HuH-7 (cell line): ENCODE measurements around the gene CSPG5.
A peak's percentile ranks its signal among the peaks of the same experiment; 100 is the strongest.

Experiments
- DNase-seq: peaks from one replicate; pipeline ENCODE4 v3.0.0; 2011; ENCODE audit warnings: low spot score

The CSPG5 gene

GRCh38 chr3:47588053-47588452 lies 9.4 kb upstream of the CSPG5 start:
- no peak for DNase-seq

- DNase-seq = no peak
Measured at GRCh38 chr3:47586746-47587145, 8.1 kb upstream of the CSPG5 start.

- no peak for DNase-seq
Measured at GRCh38 chr3:47583320-47584075, 4.8 kb upstream of the CSPG5 start.

DNA sequence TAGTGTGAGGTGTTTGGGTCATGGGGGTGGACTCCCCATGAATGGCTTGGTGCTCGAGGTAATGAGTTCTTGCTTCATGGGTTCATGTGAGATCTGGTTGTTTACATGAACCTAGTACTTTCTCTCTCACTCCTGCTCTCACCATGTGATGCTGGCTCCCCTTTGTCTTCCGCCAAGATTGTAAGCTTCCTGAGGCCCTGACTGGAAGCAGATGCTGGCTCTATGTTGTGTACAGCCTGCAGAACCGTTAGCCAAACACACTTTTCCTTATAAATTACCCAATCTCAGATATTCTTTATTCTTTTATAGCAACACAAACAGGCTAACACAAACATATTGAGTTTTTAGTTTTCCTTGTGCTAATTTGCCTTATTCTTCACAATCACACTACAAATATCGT lies 3.2 kb upstream of the CSPG5 start:
- no peak for DNase-seq

DNA sequence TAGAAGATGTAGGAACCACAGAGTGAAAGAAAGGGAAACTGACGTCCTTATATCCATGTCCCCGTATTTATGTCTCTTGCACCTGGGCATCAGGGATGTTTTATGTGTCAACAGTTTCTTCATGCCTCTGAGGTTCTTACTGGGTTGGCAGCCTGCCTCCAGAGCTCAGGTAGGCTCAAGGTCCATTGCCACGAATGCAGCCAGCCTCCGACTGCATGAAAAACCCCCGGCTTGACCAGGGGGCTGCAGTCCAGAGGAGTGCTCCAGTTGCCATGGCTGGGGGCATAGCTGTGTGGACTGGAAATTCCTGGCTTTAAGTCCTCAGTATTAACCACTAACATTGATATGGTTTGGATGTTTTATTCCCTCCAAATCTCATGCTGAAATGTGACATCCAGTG lies 2.8 kb upstream of the CSPG5 start:
- no peak for DNase-seq

- DNase-seq = no peak
Measured at GRCh38 chr3:47580481-47580880, 1.8 kb upstream of the CSPG5 start.

GRCh38 chr3:47579875-47580274 lies 1.2 kb upstream of the CSPG5 start:
- no peak for DNase-seq

- peak; percentile 84 for DNase-seq
Measured at GRCh38 chr3:47578119-47578632, 489 bp downstream of the CSPG5 start.

GRCh38 chr3:47577583-47578118 lies 1.0 kb downstream of the CSPG5 start:
- no peak for DNase-seq

DNA sequence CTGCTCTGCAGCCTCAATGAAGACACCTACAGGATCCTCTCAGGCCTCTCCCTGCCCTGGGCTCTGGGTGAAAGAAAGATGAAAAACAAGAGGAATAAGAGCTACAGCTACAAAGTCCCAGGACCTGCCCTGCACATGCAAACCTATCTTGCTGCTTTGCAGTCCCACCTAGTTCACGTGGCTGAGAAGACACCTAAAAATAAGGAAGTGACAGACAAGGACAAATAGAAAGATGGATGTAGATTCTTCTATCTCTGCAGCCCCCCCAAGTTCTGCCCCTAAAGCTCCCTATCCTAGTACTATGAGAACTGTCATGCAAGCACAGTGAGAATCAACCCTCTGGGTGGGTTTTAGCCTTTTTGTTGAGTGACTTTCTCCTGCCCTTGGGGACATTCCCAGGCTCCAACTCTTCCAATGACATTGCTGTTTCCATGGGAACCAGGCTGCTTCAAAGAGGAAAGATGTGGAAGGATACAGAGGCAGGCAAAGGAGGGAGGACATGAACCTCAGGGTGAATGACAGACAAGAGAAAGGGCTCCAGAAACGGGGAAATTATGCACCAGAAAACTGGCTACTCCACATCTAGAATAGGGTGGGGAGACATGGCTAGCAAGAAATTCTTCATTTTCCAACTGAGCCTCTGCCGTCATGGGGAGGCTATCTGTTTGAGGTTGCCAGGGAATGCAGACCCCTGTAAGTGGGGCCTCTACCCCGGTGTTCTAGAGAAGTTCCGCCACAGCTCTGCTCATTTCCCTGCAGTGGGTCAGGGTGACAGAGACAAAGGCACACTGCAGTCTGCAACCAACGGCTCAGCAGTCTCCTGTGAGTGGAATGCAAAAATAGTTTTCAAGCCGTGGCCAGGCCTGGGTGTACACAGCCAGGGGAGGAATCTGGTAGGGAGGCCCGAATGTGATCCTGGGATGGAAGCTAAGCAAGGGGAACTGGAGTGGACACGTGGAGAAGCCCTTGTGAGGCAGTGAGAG lies 5.2 kb downstream of the CSPG5 start:
- DNase-seq = no peak

GRCh38 chr3:47571391-47572175 lies 7.1 kb downstream of the CSPG5 start:
- no peak for DNase-seq

DNA sequence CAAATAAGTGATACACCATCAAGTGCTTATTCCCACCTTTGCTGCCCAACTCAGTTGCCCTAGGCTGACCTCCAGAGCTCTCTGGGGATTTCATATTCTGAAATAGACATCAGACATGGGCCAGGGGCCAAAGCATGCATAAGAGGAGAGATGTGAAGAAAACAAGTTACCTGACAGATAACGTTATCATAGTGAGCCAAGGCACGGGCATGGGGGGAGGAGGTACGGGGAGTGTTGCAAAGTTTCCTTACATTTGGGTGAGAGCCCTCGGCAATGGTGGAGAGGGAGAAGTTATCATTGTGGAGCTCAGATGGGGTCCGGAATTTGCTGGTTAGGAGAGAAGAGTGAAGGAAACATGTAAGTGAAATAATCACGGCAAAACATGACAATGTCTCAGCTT lies 9.8 kb downstream of the CSPG5 start:
- DNase-seq = no peak

GRCh38 chr3:47567149-47567548 lies 11.5 kb downstream of the CSPG5 start:
- no peak for DNase-seq

DNA sequence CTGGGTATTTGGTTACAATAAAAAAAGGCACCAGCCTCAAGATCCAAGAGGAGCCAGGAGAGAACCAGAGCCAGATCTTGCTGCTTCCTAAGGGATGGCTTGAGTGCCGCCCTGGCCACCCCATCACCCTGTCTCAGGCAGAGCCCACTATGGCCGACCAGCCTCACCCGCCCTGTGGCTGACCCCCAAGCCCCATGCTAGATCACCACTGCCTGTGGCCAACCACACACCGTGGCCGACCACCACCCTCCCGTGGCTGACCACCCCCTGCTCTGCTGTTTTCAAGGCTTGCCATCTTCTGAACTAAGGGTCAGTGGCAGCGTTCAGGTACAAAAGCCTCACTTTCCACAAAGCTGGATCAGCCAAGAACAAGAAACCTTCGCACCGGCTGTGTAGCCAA lies 12.0 kb downstream of the CSPG5 start:
- DNase-seq = no peak

DNA sequence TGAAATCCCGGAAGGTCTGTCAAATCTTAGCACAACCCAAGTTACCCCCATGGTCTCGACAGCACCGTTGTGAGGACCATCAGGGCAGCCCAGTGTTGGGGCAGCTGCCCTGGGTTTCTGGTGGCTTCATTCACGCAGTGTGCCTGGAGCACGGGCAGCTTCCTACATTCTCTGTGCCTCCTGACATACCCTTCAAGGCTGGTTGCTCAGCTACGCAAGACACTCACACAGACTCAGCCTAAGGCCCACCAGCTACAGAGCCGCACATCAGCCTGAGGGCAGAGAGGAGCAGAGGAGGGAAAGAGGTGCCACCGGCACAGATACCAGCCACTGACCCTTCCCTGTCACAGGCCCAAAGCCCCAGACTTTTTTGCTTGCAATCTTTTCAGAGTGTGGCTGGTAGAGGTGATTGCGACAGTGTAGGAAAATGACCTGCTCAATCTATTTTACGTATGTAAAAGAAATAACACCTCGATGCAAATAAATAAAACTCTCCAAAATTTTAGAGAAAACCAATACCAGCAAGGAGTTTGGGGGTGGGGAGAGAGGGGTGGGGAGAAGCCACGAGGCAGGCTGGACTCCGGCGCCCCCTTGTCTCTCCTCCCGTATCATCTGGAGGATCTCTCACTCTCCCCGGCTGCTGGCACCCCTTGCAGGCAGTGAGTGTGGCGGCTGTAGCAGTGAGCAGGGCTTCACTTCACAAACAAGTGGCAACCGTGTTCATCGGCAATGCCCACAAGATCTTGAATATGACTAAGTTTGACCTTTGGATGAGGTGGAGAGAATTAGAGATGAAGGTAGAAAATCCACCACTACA lies 12.7 kb downstream of the CSPG5 start:
- no peak for DNase-seq

DNA sequence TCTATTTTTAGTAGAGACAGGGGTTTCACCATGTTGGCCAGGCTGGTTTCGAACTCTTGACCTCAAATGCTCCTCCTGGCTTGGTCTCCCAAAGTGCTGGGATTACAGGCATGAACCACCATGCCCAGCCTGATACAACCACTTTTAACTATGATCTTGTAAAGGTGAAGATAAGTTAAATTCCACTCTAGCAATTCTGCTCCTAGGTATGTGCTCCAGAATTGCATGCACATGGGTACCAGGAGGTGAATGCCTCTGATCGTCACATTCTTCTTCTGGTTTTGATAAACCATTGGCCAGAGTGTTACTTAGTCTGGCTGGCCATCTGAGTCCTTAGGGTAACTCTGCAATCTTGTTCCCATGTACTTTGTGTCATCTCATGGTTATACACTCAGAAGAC lies 22.3 kb downstream of the CSPG5 start:
- DNase-seq = no peak

GRCh38 chr3:47554335-47554734 lies 24.3 kb downstream of the CSPG5 start:
- no peak for DNase-seq

DNA sequence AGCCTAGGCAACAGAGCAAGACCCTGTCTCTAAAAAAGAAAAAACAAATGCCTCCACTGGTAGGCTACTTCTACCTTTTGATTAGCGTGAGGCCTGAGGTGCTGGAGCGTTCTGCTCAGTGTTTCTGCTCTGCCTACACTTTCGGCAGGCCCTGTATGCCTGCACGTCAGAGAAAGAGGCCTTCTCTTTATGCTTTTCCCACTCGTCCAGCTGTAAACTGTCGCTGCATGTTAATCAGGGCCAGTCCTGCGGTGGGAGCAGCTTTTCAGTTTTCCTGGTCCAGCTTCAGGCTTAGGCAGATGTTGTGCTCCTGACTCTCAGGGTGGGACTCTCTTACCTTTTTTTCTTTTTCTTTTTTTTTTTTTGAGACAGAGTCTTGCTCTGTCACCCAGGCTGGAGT lies 25.3 kb downstream of the CSPG5 start:
- DNase-seq = no peak

GRCh38 chr3:47542471-47543173 lies 36.0 kb downstream of the CSPG5 start:
- no peak for DNase-seq

DNA sequence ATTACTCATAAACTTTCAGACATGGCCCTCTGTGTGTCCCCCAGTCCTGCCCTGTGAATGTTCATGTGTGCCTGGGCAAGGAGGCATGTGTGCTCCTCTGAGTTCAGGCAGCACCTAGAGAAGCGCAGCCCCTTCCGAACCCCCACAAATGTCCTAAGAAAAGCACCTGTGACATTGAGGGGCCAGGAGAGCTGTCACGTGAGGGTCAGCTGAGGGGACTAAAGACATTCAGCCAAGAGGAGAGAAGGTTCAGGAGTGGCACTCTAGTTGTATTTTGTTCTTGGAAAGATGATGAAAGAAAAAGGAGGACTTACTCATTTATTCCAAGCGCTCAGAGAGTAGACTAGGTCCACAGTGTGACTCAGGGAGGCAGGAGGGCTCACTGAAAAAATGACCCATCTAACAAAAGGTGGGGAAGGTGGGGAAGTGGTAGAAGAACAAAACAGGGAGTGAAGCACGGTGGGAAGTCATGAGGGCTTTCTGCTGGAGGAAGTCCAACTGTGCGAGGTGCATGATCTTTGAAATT lies 37.0 kb downstream of the CSPG5 start:
- DNase-seq = no peak
